HepG2 (cell line): ENCODE results near the gene C18orf63. TPM values are rescaled to one million over a fixed set of nuclear protein-coding genes. Genes with fewer than 3 reads are reported as not detected.

Experiments
- CHCHD3 ChIP-seq: sonication (generic); formaldehyde crosslinking; IDR thresholded peaks from 2 replicates; pipeline ENCODE4 v1.8.0; 2022; ENCODE audit warnings: mild to moderate bottlenecking, missing genetic modification reagents, moderate library complexity
- FIP1L1 ChIP-seq: fragments of 200-400 bp; formaldehyde crosslinking; IDR thresholded peaks from 2 replicates; pipeline ENCODE4 v1.6.1; 2018; ENCODE audit warnings: low read depth, mild to moderate bottlenecking, low read length, moderate library complexity, borderline replicate concordance; ENCODE audit not compliant: insufficient read depth
- FOSL2 ChIP-seq: sonication (generic); formaldehyde crosslinking; IDR thresholded peaks from 2 replicates; pipeline ENCODE4 v1.4.0; 2020; ENCODE audit warnings: missing genetic modification reagents
- GPN1 ChIP-seq: sonication (generic); formaldehyde crosslinking; IDR thresholded peaks from 2 replicates; pipeline ENCODE4 v1.5.1; 2020; ENCODE audit warnings: missing genetic modification reagents, borderline replicate concordance
- HOXA5 ChIP-seq: sonication (generic); formaldehyde crosslinking; IDR thresholded peaks from 2 replicates; pipeline ENCODE4 v1.4.0; 2020; ENCODE audit warnings: missing genetic modification reagents
- HOXD1 ChIP-seq: sonication (generic); formaldehyde crosslinking; IDR thresholded peaks from 2 replicates; pipeline ENCODE4 v1.5.0; 2020; ENCODE audit warnings: missing genetic modification reagents
- MBNL3 ChIP-seq: fragments of 250-450 bp; sonication (Bioruptor Pico); conservative IDR thresholded peaks from 2 replicates; pipeline ENCODE4 v1.8.0; 2022; ENCODE audit warnings: mild to moderate bottlenecking, inconsistent platforms
- NFE2 ChIP-seq: sonication (generic); formaldehyde crosslinking; IDR thresholded peaks from 2 replicates; pipeline ENCODE4 v1.4.0; 2020; ENCODE audit warnings: missing genetic modification reagents
- STAG1 ChIP-seq: sonication (generic); formaldehyde crosslinking; IDR thresholded peaks from 2 replicates; pipeline ENCODE4 v1.4.0; 2020; ENCODE audit warnings: missing genetic modification reagents
- TBX3 ChIP-seq: fragments of 450-650 bp; IDR thresholded peaks from 2 replicates; pipeline ENCODE4 v1.6.1; 2017; ENCODE audit warnings: antibody characterized with exemption, mild to moderate bottlenecking, inconsistent platforms, borderline replicate concordance
- THYN1 ChIP-seq: sonication (generic); formaldehyde crosslinking; IDR thresholded peaks from 2 replicates; pipeline ENCODE4 v1.8.1; 2023; ENCODE audit warnings: low read depth, mild to moderate bottlenecking, moderate library complexity, missing genetic modification reagents, borderline replicate concordance
- ZIK1 ChIP-seq: sonication (generic); formaldehyde crosslinking; IDR thresholded peaks from 2 replicates; pipeline ENCODE4 v1.5.0; 2020; ENCODE audit warnings: mild to moderate bottlenecking, low read depth, missing genetic modification reagents, borderline replicate concordance
- ZNF296 ChIP-seq: sonication (generic); formaldehyde crosslinking; conservative IDR thresholded peaks from 2 replicates; pipeline ENCODE4 v1.5.0; 2020; ENCODE audit warnings: mild to moderate bottlenecking, missing genetic modification reagents
- ZNF34 ChIP-seq: sonication (generic); formaldehyde crosslinking; IDR thresholded peaks from 2 replicates; pipeline ENCODE4 v1.4.0; 2020; ENCODE audit warnings: mild to moderate bottlenecking, missing genetic modification reagents, borderline replicate concordance
- ZNF343 ChIP-seq: sonication (generic); formaldehyde crosslinking; IDR thresholded peaks from 2 replicates; pipeline ENCODE4 v1.4.0; 2020; ENCODE audit warnings: mild to moderate bottlenecking, missing genetic modification reagents
- ZNF570 ChIP-seq: sonication (generic); formaldehyde crosslinking; IDR thresholded peaks from 2 replicates; pipeline ENCODE4 v1.4.0; 2020; ENCODE audit warnings: mild to moderate bottlenecking, missing genetic modification reagents, borderline replicate concordance
- ZNF746 ChIP-seq: sonication (generic); formaldehyde crosslinking; IDR thresholded peaks from 2 replicates; pipeline ENCODE4 v1.8.0; 2022; ENCODE audit warnings: mild to moderate bottlenecking, missing genetic modification reagents
- ZNF788 ChIP-seq: sonication (generic); formaldehyde crosslinking; IDR thresholded peaks from 2 replicates; pipeline ENCODE4 v1.5.0; 2020; ENCODE audit warnings: mild to moderate bottlenecking, missing genetic modification reagents, borderline replicate concordance
- polyA plus RNA-seq, 8 experiments: library from polyadenylated mRNA; depleted of rRNA in 3 of 8; stranded (reverse) in 7 of 8; unstranded in 1 of 8; fragments of >200 nt; fragmentation: Illumina TruSeq in 4 of 8; extraction: Trizol in 4 of 8; gene quantifications; 2 replicates each; pipeline versions ENCODE4 v1.2.1 to v1.2.3, GENCODE V29; 2011 to 2016; ENCODE audit warnings: low read depth in 4 of 8, missing spikeins in 1 of 8, mixed read lengths in 1 of 8; ENCODE audit not compliant: insufficient read depth in 1 of 8
- total RNA-seq, 5 experiments: library from RNA; depleted of rRNA; stranded (reverse); fragments of >200 nt; fragmentation: Illumina TruSeq; extraction: Trizol; gene quantifications; 2 replicates each; pipeline ENCODE4 v1.2.3, GENCODE V29; 2016; ENCODE audit warnings: low read depth in 1 of 5
- TF ChIP-seq, protein P1 (sequence below): sonication (generic); formaldehyde crosslinking; IDR thresholded peaks from 2 replicates; pipeline ENCODE4 v1.5.1; 2020; ENCODE audit warnings: mild to moderate bottlenecking, moderate library complexity, missing genetic modification reagents
- TF ChIP-seq, protein P2 (sequence below): sonication (generic); formaldehyde crosslinking; IDR thresholded peaks from 2 replicates; pipeline ENCODE4 v1.4.0; 2020; ENCODE audit warnings: missing genetic modification reagents, borderline replicate concordance
- TF ChIP-seq, protein P3 (sequence below): sonication (generic); formaldehyde crosslinking; conservative IDR thresholded peaks from 2 replicates; pipeline ENCODE4 v1.4.0; 2020; ENCODE audit warnings: missing genetic modification reagents
- TF ChIP-seq, protein P4 (sequence below): sonication (generic); formaldehyde crosslinking; IDR thresholded peaks from 2 replicates; pipeline ENCODE4 v1.4.0; 2020; ENCODE audit warnings: mild to moderate bottlenecking, low read depth, missing genetic modification reagents

Gene C18orf63
- total and polyA plus RNA-seq, 2 of the 13 experiments (the other 11 are each of a cell fraction or from before 2014, with no cell fraction given), result 0.01 TPM; not detected in 1

DNA sequence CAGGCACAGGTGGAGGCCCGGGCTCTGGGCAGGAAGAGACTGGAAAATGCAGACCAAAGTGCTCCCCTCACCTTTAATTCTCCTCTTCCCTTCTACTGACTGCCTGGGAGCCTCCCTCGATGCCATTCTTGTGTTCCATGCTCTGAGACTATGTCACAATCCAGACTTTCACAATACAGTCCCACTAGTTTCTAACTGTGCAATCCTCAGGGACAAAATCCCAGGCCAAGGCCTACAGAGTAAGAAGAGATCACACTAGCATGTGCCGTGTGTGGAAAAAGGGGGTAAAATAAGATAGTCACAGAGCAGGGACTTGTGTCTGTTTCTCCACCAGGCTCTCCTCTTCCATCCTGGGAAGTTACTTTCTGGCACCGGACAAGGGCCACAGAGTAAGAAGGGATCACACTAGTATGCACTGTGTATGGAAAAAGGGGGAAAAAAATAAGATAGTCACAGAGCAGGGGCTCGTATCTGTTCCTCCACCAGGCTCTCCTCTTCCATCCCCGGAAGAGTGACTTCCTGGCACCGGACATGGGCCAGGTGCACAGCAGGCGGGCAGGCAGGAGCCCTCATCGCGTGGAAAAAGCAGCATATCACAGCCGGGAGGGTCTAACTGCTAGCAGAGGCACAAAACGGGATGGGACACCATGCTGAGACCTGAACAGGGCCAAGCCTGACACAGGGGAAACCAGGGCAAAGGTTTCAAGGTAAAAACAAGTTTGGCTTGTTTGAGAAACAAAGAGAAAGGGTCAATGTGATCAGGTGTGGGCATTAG lies 33.5 kb upstream of the C18orf63 start (continued):
- TF ChIP-seq, protein P1, sequence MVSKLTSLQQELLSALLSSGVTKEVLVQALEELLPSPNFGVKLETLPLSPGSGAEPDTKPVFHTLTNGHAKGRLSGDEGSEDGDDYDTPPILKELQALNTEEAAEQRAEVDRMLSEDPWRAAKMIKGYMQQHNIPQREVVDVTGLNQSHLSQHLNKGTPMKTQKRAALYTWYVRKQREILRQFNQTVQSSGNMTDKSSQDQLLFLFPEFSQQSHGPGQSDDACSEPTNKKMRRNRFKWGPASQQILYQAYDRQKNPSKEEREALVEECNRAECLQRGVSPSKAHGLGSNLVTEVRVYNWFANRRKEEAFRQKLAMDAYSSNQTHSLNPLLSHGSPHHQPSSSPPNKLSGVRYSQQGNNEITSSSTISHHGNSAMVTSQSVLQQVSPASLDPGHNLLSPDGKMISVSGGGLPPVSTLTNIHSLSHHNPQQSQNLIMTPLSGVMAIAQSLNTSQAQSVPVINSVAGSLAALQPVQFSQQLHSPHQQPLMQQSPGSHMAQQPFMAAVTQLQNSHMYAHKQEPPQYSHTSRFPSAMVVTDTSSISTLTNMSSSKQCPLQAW (CRISPR knock-in tag), result 0 out of 2 replicates have a peak, but pooled peaks have one; percentile 57
- TF ChIP-seq TBX3 (no peak), ZNF343 (CRISPR knock-in tag) (peak; percentile 38; the same call in 1 of the 2 replicates), STAG1 (CRISPR knock-in tag) (0 out of 2 replicates have a peak, but pooled peaks have one; percentile 4), ZNF296 (CRISPR knock-in tag) (no peak), ZNF570 (CRISPR knock-in tag) (no peak), ZIK1 (CRISPR knock-in tag) (no peak), FIP1L1 (no peak), HOXD1 (0 out of 2 replicates have a peak, but pooled peaks have one; percentile 53), ZNF788 (CRISPR knock-in tag) (0 out of 2 replicates have a peak, but pooled peaks have one; percentile 2), HOXA5 (CRISPR knock-in tag) (no peak), ZNF746 (CRISPR knock-in tag) (no peak), THYN1 (CRISPR knock-in tag) (no peak), MBNL3 (no peak), GPN1 (CRISPR knock-in tag) (no peak), CHCHD3 (CRISPR knock-in tag) (no peak), FOSL2 (CRISPR knock-in tag) (peak; percentile 51), NFE2 (no peak), ZNF34 (CRISPR knock-in tag) (no peak)
- TF ChIP-seq, protein P2, sequence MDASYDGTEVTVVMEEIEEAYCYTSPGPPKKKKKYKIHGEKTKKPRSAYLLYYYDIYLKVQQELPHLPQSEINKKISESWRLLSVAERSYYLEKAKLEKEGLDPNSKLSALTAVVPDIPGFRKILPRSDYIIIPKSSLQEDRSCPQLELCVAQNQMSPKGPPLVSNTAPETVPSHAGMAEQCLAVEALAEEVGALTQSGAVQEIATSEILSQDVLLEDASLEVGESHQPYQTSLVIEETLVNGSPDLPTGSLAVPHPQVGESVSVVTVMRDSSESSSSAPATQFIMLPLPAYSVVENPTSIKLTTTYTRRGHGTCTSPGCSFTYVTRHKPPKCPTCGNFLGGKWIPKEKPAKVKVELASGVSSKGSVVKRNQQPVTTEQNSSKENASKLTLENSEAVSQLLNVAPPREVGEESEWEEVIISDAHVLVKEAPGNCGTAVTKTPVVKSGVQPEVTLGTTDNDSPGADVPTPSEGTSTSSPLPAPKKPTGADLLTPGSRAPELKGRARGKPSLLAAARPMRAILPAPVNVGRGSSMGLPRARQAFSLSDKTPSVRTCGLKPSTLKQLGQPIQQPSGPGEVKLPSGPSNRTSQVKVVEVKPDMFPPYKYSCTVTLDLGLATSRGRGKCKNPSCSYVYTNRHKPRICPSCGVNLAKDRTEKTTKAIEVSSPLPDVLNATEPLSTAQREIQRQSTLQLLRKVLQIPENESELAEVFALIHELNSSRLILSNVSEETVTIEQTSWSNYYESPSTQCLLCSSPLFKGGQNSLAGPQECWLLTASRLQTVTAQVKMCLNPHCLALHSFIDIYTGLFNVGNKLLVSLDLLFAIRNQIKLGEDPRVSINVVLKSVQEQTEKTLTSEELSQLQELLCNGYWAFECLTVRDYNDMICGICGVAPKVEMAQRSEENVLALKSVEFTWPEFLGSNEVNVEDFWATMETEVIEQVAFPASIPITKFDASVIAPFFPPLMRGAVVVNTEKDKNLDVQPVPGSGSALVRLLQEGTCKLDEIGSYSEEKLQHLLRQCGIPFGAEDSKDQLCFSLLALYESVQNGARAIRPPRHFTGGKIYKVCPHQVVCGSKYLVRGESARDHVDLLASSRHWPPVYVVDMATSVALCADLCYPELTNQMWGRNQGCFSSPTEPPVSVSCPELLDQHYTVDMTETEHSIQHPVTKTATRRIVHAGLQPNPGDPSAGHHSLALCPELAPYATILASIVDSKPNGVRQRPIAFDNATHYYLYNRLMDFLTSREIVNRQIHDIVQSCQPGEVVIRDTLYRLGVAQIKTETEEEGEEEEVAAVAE (CRISPR knock-in tag), result no peak
- TF ChIP-seq, protein P3, sequence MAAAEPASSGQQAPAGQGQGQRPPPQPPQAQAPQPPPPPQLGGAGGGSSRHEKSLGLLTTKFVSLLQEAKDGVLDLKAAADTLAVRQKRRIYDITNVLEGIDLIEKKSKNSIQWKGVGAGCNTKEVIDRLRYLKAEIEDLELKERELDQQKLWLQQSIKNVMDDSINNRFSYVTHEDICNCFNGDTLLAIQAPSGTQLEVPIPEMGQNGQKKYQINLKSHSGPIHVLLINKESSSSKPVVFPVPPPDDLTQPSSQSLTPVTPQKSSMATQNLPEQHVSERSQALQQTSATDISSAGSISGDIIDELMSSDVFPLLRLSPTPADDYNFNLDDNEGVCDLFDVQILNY, result no peak
- TF ChIP-seq, protein P4, sequence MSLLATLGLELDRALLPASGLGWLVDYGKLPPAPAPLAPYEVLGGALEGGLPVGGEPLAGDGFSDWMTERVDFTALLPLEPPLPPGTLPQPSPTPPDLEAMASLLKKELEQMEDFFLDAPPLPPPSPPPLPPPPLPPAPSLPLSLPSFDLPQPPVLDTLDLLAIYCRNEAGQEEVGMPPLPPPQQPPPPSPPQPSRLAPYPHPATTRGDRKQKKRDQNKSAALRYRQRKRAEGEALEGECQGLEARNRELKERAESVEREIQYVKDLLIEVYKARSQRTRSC, result no peak
